NCI-H1105 treated with DMSO at 0.1 percent for 48 hours (cell line): ENCODE results near the gene ARHGAP15.

Experiments used
- DNase-seq: peaks from one replicate; lab custom pipeline; 2025; lab: John Stamatoyannopoulos, UW

ARHGAP15 gene

DNA sequence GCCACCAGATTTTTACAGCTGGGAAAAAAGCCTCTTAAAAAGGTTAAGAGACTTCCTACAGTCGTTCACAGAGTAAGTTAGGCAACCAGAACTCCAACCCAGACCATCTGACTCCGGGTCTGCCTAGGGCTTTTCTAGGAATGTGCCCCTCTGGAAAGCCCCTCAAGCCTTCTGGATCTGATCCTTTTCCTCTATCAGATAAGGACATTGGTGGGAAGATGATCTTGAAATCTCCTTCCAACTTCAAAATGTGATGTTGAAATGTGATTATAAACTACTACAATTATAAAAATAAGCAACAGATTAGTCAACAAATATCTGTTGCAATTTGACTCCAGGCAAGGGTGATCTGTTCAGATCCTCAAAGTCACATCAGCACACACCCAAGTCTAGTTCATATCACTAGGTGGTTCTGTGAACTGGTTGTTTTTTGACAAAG, 270.4 kb downstream of the ARHGAP15 start:
- peak; percentile 54 for DNase-seq

DNA sequence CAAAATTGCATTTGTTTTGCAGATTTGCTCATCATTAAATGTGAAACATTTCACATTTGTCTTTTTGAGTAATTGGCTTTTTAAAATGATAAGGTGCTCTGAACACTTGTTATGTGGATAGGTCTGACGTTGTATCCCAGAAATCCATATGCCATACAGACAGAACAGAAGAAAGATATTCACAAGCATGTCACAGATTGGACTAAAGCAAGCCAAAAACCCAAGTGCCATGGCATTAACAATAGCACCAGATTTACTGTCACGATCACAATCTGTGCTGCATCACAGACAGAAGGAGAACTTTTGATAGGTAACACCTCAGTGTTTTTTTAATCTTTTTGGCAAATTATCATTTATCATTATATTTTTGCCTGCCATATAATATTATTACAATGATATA, 272.6 kb downstream of the ARHGAP15 start:
- DNase-seq, result no peak

DNA sequence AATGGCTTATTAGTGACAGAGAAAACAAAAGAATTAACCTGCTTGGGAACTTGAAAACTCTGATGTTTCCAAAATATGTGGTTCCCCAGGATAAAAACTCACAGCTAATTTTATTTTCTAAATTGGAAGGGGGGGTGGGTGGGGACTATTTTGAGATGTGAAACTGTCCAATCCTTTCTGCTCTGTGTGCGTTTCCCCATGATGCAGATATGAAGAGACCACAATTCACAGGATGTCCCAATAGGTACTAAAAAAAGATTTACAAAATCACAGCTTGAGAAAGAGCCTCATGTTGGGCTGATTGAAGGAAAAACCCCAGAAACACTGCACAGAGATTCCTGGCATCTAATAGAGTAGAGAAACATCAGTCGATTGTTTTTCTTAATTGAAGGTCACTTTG, 273.2 kb downstream of the ARHGAP15 start:
- no peak for DNase-seq

DNA sequence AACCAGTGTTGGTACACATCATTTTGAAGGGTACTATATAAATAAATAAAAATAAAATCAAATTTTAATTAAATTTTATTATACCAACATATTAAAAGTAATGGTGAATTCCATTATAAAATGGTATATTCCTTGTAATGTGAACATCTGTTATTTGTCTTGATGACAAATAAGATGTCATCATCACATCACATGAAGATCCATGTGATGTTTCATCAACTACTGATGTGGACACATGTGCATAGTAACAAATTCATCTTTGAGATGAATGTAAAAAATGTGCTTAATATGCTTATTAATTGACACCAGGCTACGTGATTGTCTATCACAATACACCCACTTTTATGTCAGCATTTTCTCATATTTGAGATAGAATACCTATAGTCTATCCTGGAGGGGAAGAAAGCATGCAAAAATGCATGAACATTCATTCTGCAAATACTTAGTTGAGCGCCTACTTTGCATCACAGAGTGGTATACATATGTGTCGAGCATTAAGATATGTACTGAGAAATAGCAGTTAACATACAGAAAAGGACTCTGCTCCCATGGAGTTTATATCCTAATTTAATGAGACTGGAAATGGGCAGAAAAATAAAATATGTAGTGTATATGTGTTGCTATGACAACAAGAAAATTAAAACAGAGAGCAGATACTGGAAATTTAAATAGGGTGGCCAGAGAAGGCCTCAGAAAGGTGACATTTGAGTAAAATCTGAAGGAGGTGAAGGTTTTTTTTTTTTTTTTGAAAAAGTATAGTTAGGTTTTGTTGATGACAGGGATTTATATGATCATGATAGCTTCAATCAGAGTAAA, 281.1 kb downstream of the ARHGAP15 start:
- DNase-seq, result no peak

DNA sequence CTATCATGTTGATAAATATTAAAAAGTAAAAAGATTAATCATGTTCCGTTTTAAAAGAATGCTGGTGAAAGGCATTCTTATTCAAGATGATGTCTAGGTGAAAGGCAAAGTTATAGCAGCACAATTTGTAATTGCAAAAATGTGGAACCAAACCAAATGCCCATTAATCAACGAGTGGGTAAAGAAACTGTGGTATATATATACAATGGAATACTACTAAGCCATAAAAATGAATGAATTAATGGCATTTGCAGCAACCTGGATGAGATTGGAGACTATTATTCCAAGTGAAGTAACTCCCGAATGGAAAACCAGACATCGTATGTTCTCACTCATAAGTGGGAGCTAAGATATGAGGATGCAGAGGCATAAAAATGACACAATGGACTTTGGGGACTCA, 286.4 kb downstream of the ARHGAP15 start:
- no peak for DNase-seq

DNA sequence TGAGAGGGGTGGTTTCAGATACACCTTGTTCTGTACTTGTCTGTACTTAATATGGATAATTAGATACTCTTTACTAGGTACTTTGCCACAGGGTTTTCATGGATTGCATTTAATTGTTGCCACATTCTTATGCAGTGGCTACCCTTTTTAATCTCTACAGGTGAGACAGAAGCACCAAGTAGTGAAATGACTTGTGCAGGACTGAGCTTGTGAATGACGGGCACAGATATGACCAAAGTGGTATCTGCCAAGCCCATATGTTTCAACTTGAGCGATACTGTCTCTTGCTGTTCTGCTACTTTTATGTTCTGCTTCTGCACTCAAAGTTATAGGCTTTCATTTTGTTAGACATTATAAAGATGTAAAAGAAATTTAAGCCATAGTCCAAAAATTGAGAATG, 288.2 kb downstream of the ARHGAP15 start:
- no peak for DNase-seq

DNA sequence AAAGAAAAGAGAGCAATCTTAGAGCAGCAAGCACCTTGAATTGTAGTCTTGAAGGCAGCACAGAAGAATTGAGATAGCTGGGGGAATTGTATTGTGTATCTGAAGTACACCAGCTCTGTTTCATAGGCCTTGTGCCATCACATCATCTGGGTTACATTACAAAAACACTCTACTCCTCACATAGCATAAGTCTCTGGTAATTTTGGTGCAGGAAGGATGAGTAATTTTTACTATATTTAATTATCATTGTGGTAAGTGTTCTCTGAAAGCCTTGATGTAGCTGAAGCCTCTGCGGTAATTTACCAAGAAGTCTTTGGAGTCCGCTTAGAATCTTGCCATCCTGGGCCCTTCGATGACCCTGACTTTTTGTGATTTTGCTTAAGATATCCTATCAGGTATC, 291.1 kb downstream of the ARHGAP15 start:
- no peak for DNase-seq

DNA sequence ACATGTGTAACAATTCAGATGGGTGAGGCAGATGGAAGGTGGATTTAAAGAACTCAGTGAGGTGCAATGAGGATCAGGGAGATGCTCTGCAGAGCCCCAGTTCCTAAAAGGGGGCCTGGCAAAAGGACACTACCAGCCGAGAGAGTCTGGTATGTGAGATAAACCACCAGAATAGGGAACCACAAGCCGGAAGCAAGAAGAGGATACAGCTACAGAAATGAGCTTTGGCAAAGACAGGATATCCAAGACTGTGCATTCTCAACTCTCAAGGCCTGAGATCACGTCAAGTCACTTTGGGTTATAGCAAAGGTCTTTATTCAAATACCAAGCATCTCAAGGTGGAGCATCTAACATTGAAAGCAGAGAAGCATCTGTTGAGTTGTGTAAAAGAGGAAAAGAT, 293.5 kb downstream of the ARHGAP15 start:
- no peak for DNase-seq

DNA sequence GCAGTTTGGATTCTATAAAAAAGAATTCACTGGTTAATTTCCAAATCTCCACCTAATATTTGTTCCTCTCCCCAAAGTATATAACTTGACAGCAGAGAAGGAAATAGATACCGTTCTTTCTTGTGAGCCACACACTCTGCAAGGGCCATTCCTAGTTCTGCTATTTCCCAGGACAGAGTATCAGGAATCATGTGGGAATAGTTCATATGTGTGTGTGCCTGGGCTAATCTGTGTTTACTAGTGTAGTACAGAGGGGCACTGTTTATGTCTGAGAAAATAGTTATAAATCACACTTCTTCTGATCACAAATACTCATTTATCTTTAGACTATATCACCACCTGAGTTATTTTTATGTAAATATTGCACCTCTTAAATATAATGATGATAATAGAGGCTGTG, 296.7 kb downstream of the ARHGAP15 start:
- no peak for DNase-seq

DNA sequence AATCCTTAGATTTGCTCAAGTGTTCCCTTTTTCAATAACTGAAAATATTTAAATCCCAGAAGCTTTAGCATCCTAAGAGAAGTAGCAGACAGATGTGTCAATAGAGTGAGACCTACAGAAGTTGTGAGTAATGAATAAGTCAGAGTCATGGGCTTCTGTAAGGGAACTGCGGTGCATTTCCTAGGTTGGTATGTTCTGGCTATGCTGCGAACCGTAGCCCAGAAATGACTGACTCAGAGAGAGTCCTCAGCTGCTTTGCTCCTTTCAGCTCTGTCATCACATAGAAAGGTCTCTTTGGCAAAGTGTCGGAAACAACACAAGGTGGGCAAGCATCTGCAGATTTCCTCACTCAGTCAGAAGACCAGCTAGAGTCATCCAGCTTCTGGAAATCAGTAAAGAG, 297.1 kb downstream of the ARHGAP15 start:
- DNase-seq, result no peak

DNA sequence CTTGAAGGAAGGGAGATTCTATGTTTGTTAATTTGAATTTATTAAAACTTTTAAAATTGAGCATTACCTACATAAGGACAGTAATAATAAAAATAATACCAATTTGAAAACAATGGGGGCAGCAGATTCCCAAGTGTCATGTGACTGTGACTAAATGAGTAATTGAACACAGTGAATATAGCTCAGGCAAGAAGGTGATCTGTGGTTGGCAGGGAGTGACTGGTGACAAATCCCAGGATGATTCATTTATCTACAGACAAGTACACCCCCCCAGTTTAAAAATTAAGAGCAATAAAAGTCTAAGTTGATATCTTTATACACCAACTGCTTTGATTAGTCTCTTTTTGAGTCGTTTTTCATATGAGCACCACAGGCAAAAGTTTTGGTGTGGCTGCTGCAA, 299.5 kb downstream of the ARHGAP15 start:
- no peak for DNase-seq

DNA sequence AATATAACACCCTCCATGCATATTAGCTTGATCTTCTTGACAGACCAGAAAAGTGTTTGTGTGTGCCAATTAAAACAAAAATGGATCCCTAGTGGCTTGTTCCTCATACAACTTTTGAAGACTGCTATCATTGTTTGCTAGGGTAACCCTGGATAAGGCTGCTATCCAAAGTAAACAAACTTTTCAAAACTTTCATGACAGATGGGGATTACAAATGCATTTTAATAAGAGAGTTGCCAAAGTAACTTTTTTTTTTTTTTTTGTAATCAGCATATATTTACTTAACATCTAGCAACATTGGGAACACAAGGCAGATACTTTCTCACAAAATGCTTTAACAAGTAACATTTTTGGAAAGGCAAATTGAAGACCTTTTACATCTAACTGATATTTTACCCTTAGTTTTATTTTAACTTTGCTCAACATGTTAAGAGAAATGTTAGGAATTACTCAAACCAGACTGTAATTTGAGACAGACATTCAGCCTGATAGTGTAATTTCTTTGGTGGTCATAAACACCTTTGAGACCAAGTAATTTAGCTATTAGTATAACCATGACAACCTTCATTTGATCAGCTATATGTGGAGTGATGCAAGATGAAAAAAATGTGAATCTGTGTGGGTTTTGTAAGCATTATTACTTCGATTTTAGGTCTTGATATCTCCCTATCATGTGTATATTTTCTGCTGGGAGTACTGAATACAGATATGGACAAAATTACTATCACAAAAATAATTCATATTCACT, 300.9 kb downstream of the ARHGAP15 start:
- peak; percentile 28 for DNase-seq

DNA sequence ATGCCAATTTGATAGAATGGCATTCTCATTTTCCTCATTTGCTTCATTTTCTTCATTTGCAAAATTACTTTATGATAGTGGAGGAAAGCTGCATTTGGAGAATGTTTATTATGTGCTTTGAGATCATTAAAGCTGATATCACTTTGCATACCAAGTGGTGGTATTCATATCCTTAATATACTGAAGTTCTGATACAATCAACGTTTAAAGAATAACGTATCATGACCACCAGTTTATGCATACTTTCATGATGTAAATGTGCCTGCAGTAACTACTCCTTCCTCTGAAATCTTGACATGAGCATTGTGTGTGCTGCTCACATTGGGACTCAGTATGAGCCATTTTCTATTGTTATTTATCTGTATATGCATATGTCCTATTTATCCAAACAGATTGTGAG, 302.1 kb downstream of the ARHGAP15 start:
- DNase-seq, result no peak

DNA sequence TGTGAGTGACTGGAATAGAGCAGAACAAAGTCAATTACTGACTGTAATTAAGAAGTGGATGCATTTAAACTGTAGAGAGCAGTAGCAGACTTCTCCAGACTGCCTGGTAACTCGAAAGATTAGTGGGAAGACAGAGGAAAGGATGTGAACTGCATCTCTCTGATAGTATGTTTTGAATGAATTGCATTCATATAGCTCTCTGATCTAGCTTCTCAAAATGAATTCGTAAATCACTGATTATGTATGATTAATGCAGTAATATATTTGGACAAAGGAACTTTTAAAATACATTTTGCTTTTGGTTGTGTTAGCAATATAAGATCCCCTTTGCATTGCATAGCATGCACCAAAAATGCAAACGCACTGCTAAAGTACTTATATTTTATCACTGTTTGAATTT, 304.0 kb downstream of the ARHGAP15 start:
- DNase-seq, result peak; percentile 22

DNA sequence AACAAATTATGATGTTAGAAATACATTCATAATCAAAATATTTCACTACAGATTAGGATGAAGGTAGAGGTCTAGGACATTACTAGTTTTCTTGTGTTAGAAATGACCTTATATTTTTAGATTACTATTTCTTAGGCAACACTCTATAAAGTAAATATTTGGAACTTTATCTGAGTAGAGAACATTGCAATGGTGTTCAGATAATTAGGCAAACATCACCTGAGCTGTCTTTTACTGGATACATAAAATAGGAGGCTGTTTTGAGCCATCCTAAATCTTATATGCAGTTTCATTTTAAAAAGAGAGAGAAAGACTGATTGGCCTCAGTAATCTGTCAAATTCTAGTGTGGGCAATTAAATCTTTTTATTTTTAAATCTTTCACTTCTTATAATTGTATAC, 304.6 kb downstream of the ARHGAP15 start:
- DNase-seq, result no peak

DNA sequence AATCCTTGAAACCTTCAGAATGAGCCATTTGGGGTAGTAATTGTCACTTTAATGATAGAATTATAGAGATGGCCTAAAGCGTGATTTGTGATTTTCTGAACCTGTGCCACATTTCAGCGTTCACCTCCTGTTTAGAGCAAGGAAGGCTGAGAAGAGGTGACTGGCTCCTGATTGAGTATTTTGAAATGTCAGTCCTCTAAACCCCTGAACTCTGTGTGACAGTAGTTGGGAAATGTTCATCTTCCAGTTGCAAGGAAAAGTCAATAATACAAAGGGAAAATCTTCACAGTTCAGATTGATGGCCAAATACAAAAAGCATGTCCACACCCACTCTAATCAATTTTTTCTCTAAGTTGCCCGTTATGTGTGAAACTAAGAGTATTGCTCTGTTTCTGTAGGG, 305.2 kb downstream of the ARHGAP15 start:
- DNase-seq, result no peak

DNA sequence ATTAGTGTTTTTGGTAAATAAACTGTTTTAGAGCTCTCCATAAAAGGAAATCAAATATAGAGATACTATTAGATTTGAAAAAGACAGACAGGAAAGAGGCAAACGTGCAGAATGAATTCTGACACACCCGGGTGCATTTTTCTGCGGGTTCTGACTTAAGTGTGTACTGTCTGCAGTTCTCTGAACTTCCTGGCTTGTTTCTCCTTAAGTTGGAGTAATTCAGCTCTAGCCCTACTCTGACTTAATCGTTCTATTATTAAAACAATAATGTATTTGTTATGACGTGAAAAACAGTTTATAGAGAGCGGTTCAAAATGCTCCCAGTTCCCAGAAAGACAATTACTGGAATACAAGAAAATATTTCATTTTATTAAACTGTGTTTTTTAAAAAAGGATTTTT, 305.9 kb downstream of the ARHGAP15 start:
- no peak for DNase-seq

DNA sequence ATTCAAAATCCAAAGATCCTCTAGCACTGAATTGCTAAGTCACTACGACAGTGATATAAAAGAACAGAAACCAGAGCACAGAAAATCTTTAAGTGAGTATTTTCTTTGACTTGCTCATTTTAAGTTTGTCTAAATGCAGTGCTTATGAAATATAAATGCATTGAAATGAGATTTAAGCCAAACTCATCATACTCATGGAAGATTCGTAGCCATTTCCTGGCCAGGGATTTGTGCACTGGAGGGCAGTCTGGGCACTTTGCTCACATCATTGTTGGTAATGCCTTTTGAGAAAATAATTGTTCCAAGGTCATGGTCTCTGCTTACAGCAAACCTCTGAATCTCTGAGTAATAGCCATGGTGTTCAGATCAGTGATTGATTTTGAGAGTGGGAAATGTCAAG, 307.7 kb downstream of the ARHGAP15 start:
- no peak for DNase-seq

DNA sequence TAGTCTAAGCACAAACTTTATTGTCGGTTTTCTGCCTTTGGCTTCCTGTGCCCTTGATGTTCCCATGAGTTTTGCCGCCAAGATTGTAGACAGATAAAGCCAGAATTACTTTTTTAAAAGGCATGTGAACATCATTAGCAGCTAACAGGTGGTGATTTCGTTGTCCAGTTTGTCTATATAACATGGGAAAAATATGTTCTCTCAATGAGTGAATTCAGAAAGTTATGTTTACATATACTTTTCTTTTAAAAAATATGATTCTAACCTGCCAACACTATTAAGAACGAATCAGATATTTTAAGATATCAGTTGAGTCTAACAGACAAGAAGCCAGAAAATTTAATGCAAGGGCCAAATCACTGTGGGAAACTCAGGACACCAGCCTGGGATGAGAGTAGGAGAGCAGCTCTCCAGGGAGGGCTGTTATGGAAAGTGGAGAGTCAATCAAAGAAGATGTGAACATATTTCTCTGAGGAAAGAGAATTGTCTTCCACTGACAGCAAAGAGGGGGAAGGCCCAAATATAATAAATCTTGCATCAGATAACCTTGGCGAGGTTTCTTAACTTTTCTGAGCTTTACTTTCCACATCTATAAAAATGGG, 311.3 kb downstream of the ARHGAP15 start:
- DNase-seq, result no peak

DNA sequence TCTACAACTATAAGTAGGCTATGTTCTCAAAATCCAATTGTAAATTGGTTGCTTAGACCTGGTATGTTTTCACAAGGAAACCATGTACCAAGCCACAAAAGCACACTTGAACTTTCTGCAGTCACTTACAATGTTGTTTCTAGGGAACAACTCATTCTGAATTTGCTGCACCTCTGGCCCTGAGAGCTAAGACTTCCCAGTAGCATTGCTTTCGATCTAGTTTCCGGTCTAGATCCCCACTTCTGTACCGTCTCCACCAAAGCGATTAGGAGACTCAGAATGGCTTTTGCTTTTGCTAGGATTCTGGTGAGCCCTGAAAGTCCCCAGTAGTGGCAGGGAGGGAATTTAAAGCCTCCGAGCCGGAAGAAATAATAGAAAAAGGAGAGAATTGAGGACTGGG, 313.0 kb downstream of the ARHGAP15 start:
- DNase-seq, result no peak

DNA sequence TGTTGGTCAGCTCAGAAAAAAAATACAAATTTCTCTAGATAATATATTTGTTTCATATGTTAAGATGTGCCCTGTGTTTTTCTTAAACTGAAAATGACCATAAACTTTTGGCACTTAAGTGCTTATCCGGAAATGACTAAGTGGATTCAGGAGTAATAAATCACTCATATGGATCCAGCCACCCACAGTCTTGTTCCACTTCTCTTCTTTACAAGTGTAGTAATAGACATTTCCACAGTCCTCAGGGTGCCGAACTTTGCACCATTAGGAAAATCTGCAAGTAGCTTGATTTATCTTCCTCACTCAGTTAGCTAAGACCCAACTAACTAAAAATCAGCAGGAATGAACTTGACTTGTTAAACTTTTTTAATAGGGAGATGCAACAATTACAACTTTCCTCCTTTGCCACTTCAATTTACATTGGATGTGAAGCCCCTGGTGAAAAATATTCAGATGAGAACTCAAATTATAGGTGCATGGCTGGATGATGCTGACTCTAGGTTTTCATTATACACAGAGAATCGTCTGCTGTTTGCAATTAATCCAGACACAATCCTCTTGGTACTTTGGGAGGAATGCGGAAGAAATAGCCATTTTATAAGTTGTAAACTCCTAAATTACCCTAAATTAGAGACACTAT, 322.5 kb downstream of the ARHGAP15 start:
- DNase-seq, result no peak

DNA sequence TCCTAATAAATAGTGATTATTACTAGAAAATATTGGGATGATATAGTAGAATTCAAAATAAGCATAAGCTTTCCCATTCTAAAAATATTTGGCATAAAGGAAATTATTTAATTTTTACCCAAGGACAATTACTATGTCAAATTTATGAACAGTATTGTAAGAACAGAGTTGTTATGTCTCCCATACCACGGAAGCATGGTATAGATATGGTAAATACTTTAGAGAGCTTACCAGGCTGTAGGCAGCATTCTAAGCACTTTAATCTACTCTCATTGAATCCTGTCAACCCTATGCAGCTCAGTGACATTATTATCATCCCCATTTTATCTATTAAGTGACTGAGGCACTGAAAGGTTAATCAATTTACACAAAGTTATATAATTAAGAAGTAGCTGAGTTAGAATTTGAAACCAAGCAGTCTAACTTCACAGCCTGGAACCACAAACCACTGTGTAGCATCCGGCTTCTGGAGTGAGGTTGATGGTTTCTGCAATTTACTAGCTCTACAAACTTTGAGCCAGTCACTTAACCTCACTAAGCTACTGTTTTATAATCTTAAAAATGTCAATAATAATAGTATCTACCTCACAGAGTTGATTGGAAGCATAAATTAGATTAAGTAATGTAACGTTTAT, 323.7 kb downstream of the ARHGAP15 start:
- no peak for DNase-seq
